AG10803 (cell line): ENCODE measurements around the gene SMAD7.

Experiments used
- DNase-seq: peaks from one replicate; pipeline ENCODE4 v3.0.0; 2010; ENCODE audit warnings: low read depth
- H3K4me3 ChIP-seq: 2 replicates; pipeline ENCODE4 v1.5.1; 2011; ENCODE audit warnings: mild to moderate bottlenecking, low read length, control low read depth
- TF ChIP-seq, protein P1 (sequence below): conservative IDR thresholded peaks from 2 replicates; pipeline ENCODE4 v1.5.1; 2011; ENCODE audit warnings: mild to moderate bottlenecking, low read length, control low read depth, inconsistent platforms

SMAD7 gene

DNA sequence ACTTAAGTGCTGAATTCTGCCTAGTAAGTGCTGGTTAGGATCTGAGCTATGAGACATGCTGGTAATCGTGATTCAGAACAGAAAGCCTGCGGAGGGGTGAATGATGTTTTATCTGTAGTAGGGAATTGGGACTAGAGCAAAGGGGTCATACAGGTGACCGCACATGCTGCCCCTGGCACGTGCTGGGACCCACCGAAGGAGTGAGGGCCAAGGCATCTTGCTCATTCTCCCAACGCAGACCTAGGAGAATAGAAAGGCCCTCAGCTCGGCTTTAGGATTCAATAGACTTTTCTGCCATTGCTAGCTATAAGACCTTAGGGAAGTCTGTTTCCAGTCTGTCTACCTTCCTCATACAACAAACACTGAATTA, 8.8 kb upstream of the SMAD7 start:
- TF ChIP-seq, protein P1, sequence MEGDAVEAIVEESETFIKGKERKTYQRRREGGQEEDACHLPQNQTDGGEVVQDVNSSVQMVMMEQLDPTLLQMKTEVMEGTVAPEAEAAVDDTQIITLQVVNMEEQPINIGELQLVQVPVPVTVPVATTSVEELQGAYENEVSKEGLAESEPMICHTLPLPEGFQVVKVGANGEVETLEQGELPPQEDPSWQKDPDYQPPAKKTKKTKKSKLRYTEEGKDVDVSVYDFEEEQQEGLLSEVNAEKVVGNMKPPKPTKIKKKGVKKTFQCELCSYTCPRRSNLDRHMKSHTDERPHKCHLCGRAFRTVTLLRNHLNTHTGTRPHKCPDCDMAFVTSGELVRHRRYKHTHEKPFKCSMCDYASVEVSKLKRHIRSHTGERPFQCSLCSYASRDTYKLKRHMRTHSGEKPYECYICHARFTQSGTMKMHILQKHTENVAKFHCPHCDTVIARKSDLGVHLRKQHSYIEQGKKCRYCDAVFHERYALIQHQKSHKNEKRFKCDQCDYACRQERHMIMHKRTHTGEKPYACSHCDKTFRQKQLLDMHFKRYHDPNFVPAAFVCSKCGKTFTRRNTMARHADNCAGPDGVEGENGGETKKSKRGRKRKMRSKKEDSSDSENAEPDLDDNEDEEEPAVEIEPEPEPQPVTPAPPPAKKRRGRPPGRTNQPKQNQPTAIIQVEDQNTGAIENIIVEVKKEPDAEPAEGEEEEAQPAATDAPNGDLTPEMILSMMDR: no peak
- no peak for DNase-seq

DNA sequence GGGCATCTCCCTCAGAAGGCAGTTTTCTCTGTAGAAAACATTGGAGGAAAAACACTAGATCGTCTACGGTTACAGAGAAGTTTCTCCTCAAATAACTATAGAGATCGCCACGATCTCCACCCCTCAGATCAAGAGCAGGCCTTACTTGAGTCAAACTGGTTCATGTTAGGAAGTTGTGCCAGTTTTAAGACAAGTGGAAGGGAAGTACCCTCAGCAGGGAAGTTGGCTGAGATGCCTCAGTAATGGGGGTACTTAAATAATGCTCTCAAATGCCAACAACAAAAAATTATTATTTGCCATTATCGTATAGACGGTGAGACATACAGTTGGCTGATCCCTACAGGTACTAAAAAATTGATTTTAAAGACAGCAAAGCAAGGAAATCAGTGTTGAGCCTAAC, 8.2 kb upstream of the SMAD7 start:
- DNase-seq: no peak
- TF ChIP-seq, protein P1: no peak
- H3K4me3 ChIP-seq: no peak overlapping the region

More for the DNA sequence above, 8.8 kb upstream of the SMAD7 start:
- H3K4me3 ChIP-seq: no peak overlapping the region

DNA sequence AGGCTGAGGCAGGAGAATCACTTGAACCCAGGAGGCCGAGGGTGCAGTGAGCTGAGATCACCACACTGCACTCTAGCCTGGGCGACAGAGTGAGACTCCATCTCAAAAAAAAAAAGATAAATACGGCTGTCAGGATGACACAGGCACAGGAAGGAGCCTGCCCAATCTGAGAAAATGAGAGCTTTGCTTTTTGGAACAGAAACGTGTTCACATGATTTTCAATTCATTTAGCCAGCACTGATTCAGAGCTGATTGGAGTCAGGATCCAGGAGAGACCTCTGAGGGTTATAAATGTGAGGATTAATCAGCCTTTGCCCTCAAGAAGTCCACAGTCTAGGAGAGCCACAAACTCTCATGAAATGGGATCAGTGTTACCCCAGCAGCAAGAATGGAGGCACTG, 6.9 kb upstream of the SMAD7 start:
- no peak overlapping the region for H3K4me3 ChIP-seq
- TF ChIP-seq, protein P1: no peak
- no peak for DNase-seq

DNA sequence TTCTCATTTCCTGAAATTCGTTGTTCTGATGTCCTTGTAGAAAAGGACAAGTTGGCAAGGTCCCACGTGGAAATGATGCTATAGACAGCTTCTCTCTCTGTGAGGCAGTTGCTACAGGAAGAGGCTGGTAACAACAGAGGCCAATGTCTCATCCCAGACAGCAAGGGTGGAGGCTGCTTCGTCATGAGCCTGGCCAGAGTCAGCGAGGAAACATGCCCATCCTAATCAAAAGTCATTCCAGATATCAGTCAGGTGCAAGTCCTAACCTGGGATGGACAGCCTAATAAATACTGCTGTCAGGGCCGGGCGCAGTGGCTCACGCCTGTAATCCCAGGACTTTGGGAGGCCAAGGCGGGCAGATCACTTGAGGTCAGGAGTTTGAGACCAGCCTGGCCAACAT, 6.4 kb upstream of the SMAD7 start:
- TF ChIP-seq, protein P1: no peak
- no peak overlapping the region for H3K4me3 ChIP-seq
- DNase-seq: peak; percentile 64

DNA sequence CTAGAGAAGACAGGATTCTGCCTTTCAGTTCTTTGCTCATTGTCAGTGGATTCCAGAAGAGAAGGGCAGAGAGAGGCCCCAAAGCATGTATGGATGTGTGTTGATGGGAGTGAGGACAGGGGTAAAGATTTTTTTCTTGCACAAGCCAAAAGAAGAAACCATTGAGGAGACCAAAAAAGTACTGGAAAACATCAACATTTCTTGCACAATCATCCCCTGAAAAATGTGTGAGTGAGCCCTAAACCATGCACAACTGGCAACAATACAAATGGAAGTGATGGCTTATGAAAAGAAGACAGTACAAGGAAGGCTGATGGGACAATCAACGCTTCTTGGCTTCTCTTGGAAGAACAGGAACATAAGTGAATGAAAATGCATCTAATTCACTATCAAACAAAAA, 5.6 kb upstream of the SMAD7 start:
- peak; percentile 96 for DNase-seq
- TF ChIP-seq, protein P1: no peak
- peak overlapping the region; percentile 6; the same call in 1 of the 2 replicates for H3K4me3 ChIP-seq

DNA sequence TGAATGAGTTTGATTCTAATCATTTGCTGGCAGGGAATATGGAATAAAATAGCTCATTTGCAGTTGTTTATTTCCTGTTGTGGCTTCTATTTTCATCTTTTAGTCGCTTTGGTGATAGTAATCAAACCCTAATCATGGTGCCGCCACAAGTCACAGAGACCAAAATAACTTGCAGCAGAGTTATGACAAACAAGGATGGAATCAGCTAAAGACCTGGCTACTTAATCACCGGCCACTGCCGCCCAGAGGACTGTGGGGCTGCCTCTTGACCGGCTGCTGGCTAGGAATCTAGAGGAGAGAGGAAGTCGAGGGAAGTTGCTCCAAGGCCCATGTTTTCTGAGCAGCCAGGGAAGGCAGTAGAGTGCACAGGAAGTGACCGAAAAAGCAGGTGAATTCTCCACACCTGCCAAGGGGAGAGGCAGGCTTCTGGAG, 5.1 kb upstream of the SMAD7 start:
- peak overlapping the region; percentile 8 for H3K4me3 ChIP-seq
- peak; percentile 92 for DNase-seq
- TF ChIP-seq, protein P1: peak; percentile 12; the same call in 1 of the 2 replicates

DNA sequence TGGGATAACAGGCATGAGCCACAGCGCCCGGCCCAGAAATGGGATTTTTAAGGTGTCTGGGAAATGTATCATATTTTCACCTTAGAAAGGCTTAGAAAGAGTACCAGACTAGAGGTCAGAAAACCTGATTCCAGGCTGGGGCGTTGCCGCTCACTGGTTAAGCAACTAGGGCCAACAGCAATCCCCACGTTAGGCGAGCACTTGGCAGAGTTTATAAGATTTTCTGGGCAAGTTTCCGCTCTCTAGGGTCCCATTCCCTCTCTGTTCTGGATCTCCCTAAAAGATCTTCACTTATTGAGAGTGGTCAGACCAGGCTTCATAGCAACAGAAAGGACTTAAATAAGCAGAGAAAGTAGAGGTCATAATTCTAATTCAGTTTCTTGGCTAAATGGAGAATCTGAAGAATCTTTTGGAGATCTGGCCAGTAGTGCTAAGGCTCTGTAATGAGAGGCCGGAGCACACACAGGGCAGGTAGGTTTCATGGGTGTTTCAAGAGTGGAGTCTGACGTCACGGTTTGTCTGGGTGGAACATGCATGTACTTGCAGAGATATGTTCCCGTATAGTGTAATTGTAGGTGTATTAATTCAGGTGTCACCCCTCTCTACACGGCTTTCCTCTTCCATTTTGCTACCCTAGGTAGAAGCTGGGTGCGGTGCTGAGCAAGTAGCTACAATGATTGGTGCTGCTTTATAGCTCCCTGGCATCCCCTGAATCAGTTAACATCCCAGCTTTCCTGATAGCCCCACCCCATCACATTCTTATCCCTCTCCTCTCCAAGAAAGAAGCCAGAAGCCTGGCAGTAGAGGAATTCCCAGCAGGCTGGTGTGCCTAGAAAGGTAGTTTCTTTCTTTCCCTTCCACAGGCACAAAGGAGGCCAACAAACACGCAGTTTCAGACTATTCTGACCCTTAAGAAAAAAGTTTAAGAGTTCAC, 4.4 kb upstream of the SMAD7 start:
- H3K4me3 ChIP-seq: peak overlapping the region; percentile 8
- no peak for DNase-seq
- TF ChIP-seq, protein P1: no peak
